Activated CD4-positive, alpha-beta T cell treated with anti-CD3 and anti-CD28 coated beads, Interleukin-2, amount 50 U/mL, for 4 hours (primary cell): ENCODE measurements around the gene CFHR3.
"Not testable (repeated sequence)": the region's sequence is repeated elsewhere in the genome, so short reads cannot be mapped to it uniquely, and the experiment has no call there.

Experiments
- DNase-seq, 2 experiments: peaks; one replicate each; pipeline ENCODE4 v3.0.0-alpha.2; 2020

Gene CFHR3

DNA sequence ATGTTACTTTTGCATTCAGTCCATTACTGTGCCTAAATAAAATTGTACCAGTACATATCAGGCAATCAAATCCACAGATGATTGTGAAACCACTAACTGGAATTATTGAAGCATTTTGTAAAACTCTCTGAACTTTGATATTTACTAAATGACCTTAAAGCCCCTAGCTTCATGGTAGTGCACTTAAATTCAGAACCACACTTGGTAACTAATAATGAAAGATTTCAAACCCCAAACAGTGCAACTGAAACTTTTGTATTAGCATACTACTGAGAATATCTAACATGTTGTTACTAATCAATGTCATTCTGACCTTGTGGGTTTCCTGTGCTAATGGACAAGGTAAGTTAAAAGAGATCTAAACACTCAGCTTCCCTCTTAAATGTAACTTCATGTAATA lies at the start of gene CFHR3:
CFHR3 (plus strand) TSS at position 238 of the 400 bp plus-strand sequence; CDS start at position 285, 47 bp downstream.
- DNase-seq = no peak

DNA sequence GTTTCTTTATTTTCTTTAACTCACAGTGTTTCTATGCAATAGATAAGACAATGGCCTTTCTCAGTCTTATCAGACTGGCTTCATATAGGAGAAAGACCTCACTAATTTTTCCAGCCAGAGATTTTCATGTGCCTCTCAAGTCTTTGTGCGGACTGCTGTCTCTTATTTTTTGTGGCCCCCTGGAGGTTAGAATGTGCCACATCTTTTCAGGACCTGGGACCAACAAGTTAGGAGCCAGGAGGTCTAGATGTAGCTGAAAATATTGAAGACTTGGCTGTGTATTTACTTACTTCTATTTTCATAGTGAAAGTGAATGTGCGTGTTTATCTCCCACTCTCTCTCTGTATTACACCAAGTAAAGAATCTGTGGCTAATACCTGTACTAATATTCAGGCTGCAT lies 42.1 kb upstream of the CFHR3 start:
- DNase-seq = no peak

DNA sequence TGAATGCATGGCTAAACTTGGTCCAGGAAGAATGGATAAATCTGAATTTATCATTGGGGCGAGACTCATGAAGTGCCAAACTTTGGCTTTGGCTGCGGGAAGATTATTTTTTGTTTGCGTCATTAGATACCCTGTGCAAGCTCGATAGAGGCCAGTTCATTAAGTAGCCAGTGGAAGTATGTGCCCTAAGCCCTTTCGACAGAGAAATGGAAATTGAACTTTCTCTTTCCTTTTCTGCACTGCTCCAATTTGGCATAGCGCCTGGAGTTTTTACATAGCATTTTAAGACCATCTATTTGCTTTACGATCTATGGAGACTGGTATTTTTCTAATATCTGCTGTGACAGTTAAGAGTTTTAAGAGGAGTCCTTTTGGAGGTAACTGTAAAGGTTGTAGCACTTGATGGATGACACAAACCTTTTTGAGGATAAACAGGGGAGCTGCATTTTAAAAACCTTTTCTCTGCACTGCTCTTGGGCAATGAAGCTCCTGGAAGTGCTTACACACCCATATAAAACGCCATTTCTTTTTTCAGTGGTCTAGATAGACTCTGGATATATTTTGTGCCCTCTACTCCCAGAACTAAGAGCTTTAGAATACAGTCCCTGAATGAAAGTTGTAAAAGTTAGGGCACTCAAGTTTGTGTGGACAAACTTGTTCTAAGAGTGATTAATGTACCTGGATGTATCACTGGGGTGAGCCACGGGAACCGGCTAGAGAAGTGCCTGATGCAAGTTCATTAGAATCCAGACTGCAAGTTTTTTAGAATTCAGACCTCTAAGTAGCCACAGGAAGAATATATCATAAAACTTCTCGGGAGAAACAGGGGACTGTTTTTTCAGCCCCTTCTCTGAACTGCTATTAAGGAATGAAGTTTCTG lies 41.3 kb upstream of the CFHR3 start:
- DNase-seq = no peak

DNA sequence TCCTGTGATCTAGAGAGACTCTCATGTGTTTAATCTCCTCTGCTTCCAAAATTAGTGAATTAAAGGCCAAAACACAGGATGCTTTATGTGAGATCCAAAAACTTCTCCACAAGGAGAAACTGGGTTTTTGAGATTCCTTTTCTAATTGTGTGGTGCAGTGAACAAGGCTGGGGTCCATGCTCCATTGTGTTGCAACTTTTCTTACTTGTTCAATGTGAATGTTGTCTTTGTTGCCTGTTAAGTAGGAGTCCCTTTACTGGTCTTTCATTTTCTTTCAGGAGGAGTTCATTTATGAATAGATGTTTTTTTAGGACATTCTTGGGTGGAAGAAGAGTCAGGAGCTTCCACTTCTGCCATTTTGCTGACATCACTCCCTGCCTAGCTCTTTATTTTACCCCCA lies 40.6 kb upstream of the CFHR3 start:
- no peak for DNase-seq

DNA sequence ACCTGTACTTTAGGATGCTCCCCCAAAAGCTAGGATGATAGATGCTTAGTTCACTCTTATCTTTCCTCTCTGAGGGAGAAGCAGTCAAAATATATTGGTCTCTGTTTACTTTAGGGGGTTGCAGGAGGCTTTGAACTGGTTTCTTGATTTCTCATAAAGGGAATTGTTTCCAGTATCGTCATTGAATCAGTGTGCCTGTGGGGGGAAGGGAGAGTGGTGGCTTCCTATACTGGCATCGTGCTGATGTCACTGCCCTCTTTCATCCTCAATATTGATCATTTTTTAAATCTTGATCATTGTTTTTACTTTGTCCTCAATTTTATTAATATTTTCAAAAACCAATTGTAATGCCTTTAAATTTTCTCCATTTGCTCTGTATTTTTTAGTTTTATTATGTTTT lies 40.2 kb upstream of the CFHR3 start:
- DNase-seq = no peak

DNA sequence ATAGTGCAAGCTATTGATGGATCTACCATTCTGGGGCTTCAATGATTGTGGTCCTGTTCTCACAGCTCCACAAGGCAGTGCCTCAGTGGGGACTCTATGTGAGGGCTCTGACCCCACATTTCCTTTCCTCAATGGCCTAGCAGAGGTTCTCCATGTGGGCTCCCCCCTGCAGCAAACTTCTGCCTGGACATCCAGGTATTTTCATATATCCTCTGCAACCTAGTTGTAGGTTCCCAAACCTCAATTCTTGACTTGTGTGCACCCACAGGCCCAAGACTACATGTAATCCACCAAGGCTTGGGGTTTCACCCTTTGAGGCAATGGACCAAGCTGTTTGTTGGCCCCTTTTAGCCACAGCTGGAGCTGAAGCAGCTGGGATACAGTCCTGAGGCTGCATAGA lies 35.9 kb upstream of the CFHR3 start:
- DNase-seq = no peak

DNA sequence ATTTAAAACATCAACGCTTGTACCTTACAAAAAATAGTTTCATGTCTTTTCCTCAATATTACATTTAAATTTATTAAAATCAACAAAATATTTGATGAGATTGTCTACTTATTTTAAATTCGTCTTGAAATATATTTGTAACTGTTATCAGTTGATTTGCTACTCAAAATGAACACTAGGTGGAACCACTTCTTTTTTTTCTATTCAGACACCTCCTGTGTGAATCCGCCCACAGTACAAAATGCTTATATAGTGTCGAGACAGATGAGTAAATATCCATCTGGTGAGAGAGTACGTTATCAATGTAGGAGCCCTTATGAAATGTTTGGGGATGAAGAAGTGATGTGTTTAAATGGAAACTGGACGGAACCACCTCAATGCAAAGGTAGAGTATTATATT lies 31.4 kb upstream of the CFHR3 start:
- DNase-seq = not testable (repeated sequence)

DNA sequence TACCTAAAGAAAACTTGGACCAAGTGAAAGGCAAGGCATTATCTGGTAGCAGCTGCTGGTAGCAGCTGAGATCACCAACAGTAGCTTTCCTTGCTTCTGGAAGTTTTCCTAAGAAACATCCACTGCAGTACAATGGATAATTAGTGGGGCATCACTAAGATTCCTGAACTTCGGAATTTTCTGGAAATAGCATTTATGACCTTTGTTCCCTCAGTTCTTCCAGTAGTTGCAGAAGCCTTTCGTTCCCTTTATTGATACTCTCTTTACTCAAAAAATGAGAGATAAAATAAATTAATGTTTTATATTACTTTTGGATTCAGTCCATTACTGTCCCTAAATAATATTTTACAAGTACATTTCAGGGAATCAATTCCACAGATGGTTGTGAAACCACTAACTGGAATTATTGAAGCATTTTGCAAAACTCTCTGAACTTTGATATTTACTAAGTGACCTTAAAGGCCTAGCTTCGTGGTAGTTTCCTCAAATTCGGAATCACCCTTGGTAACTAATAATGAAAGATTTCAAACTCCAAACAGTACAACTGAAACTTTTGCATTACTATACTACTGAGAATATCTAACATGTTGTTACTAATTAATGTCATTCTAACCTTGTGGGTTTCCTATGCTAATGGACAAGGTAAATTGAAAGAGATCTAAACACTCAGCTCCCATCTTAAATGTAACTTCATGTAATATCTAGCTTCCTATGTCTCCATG lies 9.5 kb upstream of the CFHR3 start:
- not testable (repeated sequence) for DNase-seq

DNA sequence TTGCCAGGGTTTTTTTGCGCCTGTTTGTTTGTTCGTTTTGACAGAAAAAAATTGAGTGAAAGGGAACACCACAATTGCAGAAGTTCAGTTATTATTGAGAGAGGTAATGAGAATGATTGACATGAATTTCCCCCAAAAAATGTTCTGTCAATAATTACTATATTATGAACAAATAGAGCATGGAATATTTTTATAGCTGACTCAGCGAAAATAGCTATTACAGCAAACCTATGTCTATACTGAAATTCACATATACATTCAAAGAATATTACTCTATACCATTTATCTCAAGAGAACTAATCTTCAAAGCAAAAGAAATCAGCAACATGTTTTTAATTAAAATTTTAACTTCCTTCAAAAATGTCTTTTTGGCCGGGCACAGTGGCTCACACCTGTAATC lies 4.8 kb upstream of the CFHR3 start:
- DNase-seq = not testable (repeated sequence)

DNA sequence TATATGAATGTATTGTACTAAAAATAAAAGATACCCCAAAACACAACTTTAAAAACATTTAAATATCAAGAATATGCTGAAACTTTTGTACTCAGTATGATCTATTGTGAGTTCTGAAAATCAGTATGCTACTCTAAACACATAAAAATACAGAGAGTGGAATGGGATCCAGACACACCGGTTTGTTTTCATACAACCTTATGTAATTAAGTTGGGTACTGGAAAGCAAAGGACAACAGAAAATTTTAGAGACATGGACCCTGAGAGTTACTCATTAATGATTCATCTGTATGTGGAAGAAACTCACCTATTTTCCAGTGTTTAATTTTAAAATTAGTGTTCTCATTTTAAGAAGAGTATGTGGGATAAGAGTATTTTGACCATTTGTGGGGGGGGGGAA lies 927 bp upstream of the CFHR3 start:
- no peak for DNase-seq

DNA sequence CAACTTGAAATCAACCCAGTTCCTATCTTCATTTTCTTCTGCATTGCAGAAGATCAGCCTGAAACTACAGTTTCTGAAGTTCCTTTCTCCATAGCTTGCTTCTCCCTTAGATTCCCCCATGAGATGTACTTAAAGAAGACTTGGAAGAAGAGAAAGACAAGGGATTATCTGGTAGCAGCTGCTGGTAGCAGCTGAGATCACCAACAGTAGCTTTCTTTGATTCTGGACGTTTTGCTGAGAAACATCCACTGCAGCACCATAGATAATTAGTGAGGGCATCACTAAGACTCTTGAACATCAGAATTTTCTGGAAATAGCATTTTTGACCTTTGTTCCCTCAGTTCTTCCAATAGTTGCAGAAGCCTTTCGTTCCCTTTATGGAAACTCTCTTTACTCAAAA lies 465 bp upstream of the CFHR3 start:
- no peak for DNase-seq

DNA sequence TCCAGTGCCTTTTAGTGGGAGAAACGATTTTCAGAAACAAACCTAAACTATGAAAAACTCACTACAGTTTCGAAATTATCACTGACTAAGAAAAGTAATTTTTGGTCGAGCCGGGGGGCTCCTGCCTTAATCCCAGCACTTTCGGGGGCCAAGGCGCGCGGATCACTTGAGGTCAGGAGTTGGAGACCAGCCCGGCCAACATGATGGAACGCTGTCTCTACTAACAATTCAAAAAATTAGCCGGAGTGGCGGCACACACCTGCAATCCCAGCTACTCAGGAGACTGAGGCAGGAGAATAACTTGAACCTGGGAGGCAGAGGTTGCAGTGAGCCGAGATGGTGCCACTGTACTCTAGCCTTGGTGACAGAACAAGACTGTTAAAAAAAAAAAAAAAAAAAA lies 3.0 kb downstream of the CFHR3 start:
- no peak for DNase-seq

DNA sequence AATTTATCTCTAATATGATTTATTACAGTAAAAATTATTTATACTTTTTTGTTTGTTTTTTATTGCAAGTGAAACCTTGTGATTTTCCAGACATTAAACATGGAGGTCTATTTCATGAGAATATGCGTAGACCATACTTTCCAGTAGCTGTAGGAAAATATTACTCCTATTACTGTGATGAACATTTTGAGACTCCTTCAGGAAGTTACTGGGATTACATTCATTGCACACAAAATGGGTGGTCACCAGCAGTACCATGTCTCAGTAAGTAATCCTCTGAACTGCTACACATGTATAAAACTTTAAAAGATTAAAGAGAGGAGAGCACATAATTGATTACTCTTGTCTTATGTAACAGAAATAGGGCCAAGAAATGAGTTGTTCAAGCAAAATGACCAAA lies 4.5 kb downstream of the CFHR3 start:
- no peak for DNase-seq

DNA sequence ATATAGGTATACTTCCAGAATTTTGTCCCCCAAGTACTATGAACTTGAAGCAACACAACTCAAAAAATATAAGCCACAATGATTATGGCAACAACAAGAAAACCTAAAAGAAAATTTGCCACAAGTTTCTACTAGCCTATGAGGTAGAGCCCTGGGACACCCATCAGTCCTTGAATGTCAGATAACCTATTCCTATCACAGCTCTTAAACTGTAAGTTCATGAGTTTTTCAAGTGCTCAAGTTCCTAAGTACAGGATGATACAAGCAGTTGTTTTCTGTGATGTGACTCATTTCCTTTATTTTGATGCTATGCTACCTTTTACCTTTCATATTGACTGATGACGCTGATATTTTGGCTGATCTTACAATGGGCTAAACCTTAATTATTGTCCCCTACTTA lies 16.6 kb downstream of the CFHR3 start:
- not testable (repeated sequence) for DNase-seq

DNA sequence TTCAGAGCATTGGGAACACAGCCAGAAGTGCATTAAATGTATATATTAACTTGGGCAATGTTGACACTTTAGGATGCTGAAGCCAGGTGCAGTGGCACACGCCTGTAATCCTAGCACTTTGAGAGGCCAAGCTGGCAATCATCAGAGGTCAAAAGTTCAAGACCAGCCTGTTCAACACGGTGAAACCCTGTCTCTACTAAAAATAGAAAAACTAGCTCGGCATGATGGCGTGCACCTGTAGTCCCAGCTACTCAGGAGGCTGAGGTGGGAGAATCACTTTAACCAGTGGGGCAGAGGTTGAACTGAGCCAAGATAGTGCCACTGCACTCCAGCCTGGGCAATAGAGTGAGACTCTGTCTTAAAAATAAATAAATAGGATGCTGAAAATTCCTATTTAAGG lies 19.5 kb downstream of the CFHR3 start:
- not testable (repeated sequence) for DNase-seq

DNA sequence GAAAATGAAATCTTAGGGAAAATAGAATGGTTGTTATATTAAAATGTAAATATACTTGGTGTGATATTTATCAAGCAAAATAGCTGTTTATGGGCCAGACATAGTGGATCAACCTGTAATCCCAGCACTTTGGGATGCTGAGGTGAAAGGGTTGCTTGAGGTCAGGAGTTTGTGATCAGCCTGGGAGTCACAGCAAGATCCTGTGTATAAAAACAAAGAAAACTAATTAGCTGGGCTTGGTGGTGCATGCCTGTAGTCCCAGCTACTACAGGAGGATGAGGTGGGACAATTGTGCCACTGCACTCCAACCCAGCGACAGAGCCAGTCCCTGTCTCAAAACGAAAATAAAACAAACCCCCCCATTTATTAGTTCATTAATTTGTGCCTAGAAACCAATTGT lies 23.3 kb downstream of the CFHR3 start:
- no peak for DNase-seq

DNA sequence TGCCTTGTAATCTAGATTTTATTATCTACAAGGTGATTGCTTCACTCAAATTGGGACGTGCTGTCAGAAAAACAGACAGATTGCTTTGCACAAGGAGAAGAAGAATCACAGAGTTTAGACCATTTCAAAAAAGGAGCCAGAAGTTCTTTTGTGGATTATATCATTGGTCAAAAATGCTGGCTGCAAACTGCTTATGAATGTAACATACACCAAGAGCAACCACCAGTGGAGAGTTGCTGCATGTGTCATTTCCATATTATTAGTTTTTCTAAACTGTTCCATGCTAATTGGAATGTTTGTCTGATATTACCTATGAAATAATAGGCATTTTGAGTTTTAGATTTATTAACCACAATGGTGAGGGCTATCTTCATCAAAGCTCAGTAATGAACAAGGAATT lies 27.3 kb downstream of the CFHR3 start:
- not testable (repeated sequence) for DNase-seq

DNA sequence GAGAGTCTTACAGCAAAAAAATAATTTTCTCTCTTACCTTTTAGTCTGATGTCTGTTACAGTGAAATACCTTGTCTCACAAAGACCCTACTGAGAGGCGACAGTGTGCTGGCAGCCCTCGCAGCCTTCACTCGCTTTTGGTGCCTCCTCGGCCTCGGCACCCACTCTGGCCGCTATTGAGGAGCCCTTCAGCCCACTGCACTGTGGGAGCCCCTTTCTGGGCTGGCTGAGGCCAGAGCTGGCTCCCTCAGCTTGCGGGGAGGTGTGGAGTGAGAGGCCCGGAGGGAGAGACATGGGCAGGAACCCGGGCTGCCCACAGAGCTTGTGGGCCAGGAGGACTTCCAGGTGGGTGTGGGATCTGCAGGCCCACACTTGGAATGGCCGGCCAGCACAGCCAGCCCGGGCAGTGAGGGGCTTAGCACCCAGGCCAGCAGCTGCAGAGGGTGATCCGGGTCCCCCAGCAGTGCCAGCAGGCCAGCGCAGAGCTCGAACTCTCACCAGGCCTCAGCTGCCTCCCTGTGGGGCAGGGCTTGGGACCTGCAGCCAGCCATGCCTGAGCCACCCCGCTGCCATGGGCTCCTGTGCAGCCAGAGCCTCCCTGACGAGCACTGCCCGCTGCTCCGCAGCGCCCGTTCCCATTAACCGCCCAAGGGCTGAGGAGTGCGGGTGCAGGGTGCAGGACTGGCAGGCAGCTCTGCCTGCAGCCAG lies 34.0 kb downstream of the CFHR3 start:
- no peak for DNase-seq

DNA sequence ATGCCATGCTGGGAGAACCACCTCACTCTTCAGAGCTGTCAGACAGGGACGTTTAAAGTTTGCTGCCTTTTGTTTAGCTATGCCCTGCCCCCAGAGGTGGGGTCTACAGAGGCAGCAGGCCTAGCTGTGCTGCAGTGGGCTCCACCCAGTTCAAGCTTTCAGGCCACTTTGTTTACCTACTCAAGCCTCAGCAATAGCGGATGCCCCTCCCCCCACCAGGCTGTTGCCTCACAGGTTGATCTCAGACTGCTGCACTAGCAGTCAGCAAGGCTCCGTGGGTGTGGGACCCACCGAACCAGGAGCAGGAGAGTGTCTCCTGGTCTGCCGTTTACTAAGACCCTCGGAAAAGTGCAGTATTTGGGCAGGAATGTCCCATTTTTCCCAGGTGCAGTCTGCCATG lies 42.8 kb downstream of the CFHR3 start:
- not testable (repeated sequence) for DNase-seq

DNA sequence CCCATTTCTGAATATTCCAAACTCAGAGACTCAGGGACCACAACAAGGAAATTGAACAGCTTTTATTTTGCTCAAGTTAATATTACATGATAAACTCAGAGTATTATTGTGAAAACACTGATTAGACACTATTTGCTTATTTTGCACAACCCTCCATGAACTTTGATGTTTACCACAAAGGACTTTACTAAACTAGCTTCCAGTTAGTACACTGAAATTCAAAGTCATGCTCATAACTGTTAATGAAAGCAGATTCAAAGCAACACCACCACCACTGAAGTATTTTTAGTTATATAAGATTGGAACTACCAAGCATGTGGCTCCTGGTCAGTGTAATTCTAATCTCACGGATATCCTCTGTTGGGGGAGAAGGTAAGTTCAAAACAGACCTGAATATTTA lies 44.9 kb downstream of the CFHR3 start, which contains the start of gene CFHR1:
CFHR1 (plus strand) TSS at position 201 of the 400 bp plus-strand sequence; CDS start at position 315, 114 bp downstream.
- DNase-seq = not testable (repeated sequence)

DNA sequence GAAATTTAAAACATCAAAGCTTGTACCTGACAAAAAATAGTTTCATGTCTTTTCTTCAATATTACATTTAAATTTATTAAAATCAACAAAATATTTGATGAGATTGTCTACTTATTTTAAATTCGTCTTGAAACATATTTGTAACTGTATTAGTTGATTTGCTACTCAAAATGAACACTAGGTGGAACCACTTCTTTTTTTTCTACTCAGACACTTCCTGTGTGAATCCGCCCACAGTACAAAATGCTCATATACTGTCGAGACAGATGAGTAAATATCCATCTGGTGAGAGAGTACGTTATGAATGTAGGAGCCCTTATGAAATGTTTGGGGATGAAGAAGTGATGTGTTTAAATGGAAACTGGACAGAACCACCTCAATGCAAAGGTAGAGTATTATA lies 53.2 kb downstream of the CFHR3 start:
- not testable (repeated sequence) for DNase-seq
